Hematopoietic multipotent progenitor cell (in vitro differentiated cells): ENCODE data around the gene ENO3. TPM values are rescaled to one million over a fixed set of nuclear protein-coding genes. Genes with fewer than 3 reads are reported as not detected.

ENCODE experiments used
- DNase-seq, 3 donors: peaks; one replicate each; pipeline ENCODE4 v3.0.0-alpha.2; 2011 to 2015; ENCODE audit warnings: low read depth in 2 of 3, low spot score in 2 of 3
- total RNA-seq: library from RNA; depleted of rRNA; stranded (reverse); fragments of >200 nt; gene quantifications from one replicate; pipeline ENCODE4 v1.2.3, GENCODE V29; 2012

The ENO3 gene
- total RNA-seq, 1 donor = 2.4 TPM

DNA sequence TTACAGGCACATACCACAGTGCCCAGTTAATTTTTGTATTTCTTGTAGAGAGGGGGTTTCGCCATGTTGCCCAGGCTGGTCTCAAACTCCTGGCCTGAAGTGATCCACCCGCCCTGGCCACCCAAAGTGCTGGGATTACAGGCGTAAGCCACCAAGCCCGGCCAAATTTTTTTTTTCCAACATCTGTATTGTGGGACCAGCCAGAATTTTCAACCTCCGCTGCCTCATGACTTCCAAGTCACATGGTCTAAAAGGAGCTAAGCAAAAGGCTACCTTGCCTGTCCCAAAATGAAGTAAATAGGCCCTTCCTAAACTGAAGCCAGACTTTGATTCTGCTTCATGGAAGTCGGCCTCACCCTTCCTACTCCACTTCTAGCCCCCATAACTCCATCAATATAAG, 20.9 kb downstream of the ENO3 start:
- no peak for DNase-seq

DNA sequence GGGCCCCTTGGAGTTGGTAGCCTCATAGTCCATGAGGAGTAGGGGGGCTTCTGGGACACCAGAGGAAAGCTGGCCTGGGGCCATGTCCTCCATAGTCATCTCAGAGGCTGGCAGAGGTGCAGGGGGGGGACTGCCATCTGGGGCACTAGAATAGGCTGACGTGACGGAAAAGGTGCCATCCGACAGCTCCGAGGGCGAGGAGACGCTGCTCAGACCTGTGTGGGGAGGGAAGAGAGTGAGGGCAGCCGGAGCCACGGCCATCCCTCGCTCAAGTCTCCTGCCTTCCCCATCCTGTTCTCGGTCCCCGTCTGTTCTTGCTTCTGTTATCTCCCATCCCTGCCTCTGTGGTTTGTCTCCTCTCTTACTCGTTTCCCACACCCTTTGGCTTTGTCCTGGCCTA, 21.4 kb downstream of the ENO3 start:
- no peak for DNase-seq

DNA sequence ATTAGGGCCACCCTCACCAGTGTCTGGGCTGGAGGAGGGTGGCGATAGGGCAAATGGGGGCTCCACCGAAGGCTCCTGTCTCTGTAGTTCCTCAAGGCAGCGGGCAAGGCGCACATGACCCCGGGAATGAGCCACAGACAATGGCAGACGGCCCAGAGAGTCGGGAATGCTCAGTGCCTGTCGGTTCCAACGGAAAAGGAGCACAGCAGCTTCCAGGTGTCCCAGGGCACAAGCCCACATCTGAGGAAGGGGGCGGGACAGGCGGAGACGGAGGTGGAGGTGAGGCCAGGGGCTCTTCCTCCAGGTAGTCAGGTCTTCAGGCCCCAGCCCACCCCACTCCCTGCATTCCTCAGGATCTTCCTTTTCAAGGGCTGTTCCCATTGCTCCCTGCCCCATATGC, 21.8 kb downstream of the ENO3 start:
- no peak for DNase-seq

DNA sequence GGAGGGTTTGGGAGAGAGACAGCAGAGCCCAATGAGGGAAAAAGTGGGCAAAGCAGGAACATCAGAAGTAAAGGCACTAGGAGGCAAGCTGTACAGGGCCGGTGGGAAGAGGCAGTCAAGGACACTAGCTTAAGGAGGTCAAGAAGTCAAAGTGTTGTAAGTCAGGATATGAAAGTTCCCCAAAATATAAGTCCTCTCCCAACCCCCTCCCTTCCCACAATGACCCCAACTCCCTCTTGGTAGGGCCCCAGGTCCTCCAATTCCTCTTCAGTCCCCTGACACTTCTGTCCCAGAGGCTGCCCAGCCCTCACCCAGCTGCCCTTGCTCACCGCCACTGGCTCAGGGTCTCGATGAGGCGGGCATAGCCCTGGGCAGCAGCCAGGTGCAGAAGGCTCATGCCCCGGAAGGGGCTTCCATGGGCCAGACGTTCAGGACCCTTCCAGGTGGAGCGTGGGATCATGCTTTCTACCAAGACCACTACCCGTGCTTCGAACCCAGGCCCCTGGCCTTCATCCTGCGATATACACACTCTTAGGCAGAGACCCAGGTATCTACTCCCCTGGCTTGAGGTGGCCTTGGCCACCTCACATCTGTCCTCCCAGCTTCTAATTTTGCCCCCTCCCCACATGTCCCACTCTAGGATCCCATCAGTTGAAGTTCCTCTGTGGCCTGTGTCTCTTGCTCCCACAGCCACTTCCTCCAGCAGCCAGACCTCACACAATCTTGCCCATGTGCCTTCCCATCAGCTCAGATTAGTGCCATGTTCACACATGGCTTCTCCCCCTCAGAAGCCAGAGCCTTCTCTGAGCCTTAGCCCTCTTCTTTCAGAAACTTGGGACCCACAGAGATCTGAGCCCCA, 22.6 kb downstream of the ENO3 start:
- DNase-seq = no peak

DNA sequence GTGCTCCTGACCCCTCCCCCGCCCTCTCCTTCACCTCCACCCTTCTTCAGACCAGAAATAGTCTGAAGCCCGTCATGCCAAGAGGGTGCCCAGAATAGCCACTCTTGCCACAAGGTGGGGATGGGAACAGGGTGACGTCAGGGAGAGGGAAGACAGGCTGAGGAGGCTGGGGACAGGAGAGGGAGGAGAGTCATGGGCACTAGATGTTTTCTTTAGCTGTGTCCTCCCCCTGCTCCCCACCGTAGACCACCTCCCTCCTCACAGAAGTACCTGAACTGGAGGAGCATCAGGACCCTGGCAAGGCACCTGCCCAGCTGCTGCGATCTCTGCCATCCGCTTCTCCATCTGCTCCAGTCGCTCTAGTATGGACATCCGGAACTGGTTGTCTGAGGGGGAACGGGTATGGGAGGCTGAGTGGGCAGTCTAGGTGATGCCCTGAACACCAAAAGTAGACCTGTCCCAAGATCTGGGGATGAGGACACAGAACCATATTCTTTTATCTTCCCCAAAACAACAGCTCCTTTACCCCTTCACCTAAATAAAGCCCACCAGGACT, 23.3 kb downstream of the ENO3 start:
- DNase-seq = no peak

DNA sequence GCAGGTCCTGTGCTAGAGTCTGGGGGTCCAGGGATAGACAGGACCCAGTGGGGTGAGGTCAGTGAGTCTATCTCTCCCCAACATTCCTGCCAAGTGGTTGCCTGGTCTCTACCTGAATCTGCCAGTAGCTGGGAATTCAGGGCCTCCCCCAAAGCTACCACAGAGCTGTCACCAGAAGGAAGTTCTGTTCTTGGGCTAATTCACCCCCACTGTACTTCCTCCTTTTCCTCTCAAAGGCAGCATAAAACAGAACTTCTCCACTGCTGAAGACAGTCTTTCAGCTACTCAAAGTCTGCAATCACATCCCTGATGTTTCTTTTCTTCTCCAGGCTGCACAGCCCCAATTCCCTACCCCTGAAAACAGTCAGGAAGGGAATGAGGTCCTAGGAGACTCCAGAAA, 27.8 kb downstream of the ENO3 start:
- DNase-seq = peak in 2 of 3 donors; percentile 61 to 68

DNA sequence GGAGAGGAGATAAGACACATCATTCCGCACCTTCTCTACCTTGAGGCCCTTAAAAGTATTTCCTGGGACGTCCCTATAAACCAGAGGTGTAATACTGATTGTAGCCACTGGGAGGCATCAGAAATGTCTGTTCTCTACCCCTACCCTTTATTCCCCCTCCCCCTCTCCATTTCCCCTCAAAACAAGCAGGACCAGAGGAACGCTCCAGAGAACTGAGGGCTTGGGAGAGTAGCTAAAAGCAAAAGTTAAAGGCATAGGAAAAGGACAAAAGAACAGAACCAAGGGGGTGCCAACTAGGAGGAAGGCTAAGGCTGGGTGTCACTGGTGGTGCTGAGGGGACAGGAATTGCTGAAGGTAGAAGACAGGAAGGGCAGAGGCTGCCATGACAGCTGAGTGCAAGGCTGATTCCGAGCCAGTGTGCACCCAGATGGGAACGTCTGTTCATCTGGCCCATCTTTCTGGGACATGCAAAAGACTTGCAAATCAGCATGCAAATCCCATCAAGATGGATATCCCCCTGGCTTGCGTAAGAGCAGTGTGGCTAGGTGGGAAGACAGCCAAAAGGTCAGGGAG, 29.8 kb downstream of the ENO3 start:
- peak in 2 of 3 donors; percentile 63 to 79 for DNase-seq

DNA sequence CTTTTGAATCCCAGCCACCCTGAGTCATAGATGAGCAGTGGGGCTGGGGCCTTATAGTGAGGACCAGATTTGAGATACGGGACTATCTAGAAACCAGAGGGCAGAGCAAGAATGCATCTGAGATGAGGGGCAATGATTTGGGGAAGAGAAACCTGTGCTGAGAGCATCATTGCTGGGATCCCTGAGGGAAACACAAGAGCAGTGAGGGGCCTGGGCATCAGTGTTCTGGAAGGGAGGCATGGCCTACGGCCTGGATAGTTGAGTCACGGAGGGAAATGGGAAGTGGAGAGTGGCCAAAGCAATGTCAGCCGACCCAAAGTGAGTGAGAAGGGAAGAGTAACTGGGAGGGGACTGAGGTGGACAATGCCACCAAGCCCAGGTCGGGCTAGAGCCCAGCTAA, 31.4 kb downstream of the ENO3 start:
- DNase-seq = no peak

DNA sequence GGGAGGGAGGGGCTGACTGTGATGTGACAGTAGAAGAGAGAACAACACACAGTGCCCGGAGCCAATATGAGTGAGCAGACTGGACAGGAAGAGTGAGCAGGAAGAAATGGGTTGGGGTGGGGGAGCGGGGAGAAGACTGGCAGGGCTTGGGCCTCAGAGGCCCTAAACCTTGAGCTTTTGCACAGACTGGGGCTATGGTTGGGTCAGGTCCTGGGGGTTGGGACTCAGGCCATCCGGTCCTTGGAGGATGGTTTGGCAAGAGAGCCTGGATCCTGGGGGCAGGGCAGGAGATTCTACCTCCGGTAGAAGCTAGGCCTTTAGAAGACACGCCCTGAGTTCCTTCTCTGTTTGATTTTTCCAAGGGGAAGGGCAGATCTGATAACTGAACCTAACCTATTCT, 35.5 kb downstream of the ENO3 start:
- no peak for DNase-seq

DNA sequence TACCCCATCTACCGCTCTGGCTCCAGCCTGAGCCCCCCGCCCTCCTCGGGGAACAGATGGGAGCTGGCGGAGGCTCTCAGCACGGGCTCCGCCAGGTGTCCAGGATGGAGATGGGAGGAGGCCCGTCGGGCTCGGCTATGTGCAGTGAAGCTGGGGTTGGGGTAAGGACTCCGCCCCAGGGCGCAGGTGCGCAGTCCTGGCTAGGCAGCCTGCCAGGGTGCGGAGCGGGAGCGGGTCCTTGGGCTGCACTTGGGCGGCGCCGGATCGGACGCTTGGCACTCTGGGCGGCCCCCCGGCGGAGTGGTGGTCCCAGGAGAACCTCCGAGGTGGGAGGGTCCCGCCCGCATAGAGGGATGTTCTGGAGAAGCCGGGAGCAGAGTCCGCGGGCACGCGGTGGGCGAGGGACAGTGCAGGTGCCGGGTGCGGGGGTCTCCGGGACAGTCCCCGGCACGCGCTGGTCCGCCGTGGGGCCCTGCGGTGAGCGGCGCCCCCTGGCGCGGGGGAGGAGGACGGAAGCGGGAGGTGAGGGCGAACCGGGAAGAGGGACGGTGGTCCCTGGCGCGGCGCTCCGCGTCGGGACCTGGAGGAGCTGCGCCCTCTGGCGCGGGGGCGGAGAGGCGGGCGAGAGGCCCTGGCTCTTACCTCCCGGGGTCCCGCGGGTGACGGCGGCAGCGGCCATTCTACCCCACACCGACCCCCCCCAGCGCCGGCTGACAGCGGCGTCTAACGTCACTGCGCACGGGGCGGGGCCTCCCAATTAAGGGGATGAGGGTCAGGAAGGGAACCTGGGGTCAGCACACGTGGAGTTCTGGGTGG, 36.2 kb downstream of the ENO3 start, which contains the start of gene CAMTA2:
Gene CAMTA2 (minus strand): TSS at position 725 of the 816 bp plus-strand sequence. CDS start 1,453 bp downstream, outside the sequence.
- DNase-seq = peak; percentile 75 to 84 (median 82)

DNA sequence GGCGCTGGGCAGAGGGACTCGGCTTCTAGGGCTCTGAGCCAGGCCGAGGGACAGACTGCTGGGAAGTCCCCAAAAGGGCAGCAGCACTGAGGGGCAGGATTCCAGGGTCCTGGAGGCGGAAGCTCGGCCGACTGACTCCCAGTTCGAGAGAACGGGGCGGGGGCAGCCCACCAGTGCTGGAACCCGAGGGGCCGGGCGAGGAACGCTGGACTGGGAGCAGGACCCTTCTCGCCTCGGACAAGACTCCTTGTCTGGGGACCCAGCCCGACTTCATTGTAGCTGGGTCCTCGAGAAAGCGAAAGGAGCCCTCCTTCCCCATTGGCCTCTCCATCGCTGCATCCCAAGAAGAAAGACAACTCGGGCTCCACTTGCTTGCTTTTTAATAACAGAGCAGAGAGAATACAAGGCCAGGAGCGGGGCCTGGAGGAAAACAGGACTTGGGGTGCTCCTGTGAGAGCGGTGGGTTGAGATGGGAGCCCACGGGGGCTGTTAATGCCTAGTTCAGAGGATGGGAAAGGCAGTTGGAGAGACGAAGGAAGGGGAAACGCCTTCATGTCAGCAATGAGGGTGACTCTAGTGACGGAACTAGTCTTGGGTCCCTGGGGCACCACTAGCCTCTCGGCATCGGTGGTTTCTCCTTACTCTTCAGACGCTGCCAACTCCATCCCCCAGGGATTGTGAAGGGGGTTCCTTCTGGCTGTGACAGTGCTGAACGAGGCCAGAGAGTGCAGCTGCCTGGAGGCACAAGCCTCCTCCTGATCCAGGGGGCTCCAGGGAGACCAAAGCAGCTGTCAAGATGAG, 37.0 kb downstream of the ENO3 start:
- DNase-seq = peak in 1 of 3 donors; percentile 45

DNA sequence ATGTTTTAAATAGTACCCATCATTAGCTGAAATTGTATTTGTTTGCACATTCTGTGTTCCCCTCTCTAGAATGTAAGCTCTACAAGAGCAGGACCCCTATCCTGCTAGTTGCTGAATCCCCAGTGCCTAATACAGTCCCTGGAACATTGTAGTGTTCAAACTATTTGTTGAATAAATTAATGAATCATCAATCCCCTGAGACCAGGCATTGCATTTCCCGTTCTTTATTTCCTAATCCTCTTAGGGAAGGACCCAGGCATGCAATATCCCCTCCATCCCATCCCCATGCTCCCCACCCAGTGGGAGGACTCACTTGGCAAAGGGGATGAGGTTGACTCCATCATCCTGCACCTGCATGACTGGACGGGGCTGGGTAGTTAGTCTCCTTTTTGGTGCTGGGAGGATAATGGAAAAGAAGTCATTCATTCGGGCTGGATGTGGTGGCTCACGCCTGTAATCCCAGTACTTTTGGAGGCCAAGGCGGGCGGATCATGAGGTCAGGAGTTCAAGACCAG, 43.2 kb downstream of the ENO3 start:
- DNase-seq = no peak

DNA sequence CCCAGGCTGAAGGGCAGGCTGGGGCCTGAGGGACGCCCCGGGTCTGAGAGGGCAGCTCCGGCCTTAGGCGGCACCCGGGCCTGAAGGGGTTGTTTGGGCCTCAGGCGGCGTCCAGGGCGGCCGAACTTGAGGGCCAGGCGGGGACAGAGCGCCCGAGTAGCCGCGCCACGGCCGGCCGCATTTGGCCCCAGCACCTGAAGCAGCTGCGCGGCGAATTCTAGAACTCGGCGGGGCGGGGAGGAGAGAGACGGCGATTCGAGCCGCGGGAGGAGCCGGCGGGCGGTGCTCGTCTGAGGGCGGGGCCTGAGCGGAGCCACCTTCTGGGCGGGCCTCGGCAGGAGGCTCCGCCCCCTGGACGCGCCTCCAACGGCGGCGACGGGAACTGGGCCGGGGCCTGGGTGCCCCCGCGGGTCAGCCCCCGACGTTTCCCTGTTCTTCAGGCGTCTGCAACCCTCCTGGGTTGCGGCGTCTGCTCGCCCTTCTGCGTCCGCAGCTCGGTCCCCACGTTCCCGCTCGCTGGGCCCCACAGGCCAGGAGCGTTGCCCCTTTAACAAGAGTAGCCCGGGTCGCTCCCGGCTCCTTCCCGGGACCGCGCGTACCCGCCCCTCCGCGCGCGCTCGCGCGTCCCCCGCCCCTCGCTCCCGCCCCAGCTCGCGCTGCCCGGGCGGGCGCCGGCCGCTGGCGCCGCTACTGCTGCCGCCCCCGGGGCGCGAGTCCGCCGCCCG, 46.5 kb downstream of the ENO3 start, which contains the start of the genes INCA1 and KIF1C:
Gene INCA1 (minus strand): TSS at position 221 of the 725 bp plus-strand sequence. CDS start 3,085 bp downstream, outside the sequence.
Gene KIF1C (plus strand): TSS at position 649 of the 725 bp plus-strand sequence. CDS start 2,297 bp downstream, outside the sequence.
- peak; percentile 80 to 88 (median 86) for DNase-seq

DNA sequence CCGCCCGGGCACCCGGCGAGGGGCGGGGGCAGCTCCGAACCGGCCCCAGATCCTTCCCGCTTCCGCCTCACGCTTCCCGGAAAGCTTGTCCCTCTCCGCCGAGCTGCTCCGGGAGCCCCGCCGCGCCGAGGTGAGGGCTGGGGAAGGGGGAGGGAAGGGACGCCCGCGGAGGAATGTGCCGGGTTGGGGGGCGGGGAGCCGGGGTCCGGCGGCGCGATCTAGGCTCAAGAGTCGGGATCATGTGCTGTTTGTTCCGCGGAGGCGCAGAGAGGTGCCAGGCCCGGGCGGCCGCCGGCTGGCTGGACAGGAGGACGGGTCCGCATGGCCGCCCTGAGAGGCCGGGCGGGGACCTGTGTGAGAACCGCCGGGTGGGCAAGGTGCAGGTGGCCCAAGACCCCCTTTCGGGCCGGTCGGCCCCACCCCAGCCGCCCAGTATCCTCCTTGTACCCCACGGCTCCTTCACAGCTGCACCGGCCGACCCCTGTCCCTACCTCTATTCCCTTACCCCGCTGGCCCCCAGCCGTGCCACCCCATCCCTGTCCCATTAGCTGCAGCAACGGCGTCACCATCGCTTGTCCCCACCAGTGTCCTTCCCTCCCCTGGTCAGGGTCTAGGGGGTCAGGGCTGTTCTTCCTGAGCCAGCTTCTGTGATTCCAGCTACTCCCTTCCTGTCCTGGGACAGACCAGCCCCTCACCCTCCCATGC, 47.3 kb downstream of the ENO3 start:
- DNase-seq = no peak

DNA sequence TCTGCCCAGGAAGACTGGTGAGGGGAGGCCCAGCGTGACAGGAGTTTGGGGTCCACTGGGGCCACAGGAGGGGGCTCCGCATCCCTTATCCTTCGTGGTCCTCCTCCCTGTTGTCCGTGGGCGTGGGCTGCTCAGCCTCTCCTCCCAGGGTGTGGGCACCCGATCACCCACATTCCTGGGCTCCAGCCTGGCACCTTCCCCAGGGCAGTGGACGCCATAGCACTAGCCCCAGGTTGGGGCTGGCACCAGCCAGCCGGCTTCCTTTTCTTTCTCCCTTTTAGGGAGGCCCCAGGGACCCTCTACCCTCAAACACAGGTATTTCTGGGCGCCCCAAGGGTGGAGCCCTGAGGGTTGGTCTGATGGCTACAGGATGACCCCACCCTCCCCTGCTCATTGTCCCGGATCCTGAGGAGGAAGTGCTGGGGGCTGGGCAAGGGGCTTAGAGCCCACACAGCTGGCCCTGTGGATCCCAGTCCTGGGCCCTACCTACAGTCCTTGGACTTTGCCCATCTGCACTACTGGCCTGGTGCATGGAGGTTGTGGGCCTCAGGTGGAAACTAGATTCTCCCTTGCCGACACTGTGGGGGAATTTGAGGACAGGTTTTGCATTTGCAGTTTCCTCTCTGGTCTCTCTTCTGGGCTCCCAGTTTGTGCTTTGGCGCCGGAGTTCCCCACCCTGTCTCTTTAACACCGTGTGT, 48.0 kb downstream of the ENO3 start:
- DNase-seq = no peak

DNA sequence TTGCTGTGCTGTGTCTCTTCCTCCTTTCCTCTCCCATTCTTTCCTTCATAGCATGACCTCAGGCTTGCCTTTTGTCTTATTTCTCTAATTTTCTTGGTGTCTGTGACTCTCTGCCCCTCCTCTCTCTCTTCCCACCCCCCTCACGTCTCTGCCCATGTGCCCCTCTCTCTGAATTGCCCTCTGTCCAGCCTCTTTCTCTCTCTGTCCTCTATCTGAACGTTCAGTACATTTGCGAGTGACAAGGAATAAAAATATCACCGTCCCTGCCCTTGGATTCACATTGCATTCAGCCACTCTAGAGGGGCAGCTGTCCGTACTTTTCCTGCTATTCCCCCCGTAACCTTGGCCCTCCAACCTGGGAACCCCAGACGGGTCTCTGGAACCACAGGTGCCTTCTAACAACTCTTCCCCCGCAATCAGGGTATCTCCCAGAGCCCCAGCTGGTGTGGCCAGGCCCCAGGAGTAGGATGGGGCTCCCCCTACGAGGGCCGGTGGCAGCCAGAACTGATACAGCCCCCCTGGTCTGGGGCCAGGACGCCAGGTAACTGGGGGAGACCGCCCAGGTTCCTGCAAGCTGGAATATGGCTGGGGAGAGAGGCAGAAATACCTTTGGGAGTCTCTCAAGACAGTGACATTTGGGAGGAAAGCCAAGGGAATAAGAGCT, 48.6 kb downstream of the ENO3 start:
- no peak for DNase-seq

DNA sequence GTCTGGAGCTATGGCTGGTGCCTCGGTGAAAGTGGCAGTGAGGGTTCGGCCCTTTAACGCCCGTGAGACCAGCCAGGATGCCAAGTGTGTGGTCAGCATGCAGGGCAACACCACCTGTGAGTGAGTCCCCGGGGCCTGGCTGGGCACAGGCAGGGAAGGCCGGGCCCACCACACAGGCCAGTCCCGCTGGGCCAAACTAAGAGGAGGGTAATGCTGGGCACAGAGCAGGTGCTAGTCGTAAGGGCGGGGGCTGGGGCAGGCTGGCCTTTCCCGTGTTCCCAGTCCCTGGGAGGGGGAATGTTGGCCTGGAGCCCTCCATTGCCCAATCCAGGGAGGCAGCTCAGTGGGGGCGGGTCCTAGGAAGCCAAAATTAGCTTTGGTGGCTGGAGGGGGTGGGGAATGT, 49.3 kb downstream of the ENO3 start:
- DNase-seq = no peak
